ENCODE data around the gene SUSD1.
A peak's percentile ranks its signal among the peaks of the same experiment; 100 is the strongest.

SUSD1 gene

GRCh38 chr9:112170968-112171367, 4.1 kb downstream of the SUSD1 start:
- no peak for DNase-seq (ENCODE audit: low read depth)
- no peaks in the 10 kb centered on the region for H3K9me3 ChIP-seq (ENCODE audit: control insufficient read depth, low read length)
- no peak overlapping the region for H3K4me3 ChIP-seq (ENCODE audit: low read length)
- no peak overlapping the region for H3K9ac ChIP-seq (ENCODE audit: low read length)
- peaks cover 24% of the 10 kb centered on the region for H3K4me1 ChIP-seq (ENCODE audit: control insufficient read depth, insufficient read depth, low read length)
- H3K27me3 ChIP-seq (replicated peaks; ENCODE audit: control insufficient read depth, insufficient read depth, low read length), result no peaks in the 10 kb centered on the region
- H3K36me3 ChIP-seq (ENCODE audit: control insufficient read depth, insufficient read depth, low read length, severe bottlenecking), result no peaks in the 10 kb centered on the region

DNA sequence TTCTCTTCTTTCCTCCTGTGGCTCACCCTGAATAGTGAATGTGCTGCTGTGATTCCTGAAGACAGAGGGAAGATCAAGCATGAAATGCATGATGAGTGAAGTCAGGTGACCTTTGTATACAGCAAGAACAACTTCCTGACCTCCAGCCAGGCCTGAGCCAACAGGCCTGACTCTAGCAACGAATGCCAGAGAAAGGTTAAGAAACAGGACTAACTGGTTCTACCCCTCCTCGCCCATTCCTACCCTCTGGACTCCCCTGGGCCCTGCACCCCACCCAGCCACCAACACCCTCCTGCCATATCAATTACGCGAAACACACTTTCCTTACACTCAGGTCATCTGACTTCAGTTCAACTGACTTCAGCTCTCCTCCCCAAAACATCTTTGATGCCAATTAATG, 4.9 kb downstream of the SUSD1 start:
- DNase-seq (ENCODE audit: low read depth), result no peak
- H3K36me3 ChIP-seq (ENCODE audit: control insufficient read depth, insufficient read depth, low read length, severe bottlenecking), result no peaks in the 10 kb centered on the region
- H3K4me1 ChIP-seq (ENCODE audit: control insufficient read depth, insufficient read depth, low read length), result peaks cover 29% of the 10 kb centered on the region
- no peaks in the 10 kb centered on the region for H3K27me3 ChIP-seq (replicated peaks; ENCODE audit: control insufficient read depth, insufficient read depth, low read length)
- H3K9me3 ChIP-seq (ENCODE audit: control insufficient read depth, low read length), result no peaks in the 10 kb centered on the region
- H3K9ac ChIP-seq (ENCODE audit: low read length), result no peak overlapping the region
- no peak overlapping the region for H3K4me3 ChIP-seq (ENCODE audit: low read length)

- Histone ChIP-seq H3K9ac (ENCODE audit: low read length) (no peak overlapping the region), H3K4me1 (ENCODE audit: control insufficient read depth, insufficient read depth, low read length) (peaks cover 27% of the 10 kb centered on the region), H3K4me3 (ENCODE audit: low read length) (no peak overlapping the region), H3K9me3 (ENCODE audit: control insufficient read depth, low read length) (no peaks in the 10 kb centered on the region), H3K27me3 (replicated peaks; ENCODE audit: control insufficient read depth, insufficient read depth, low read length) (no peaks in the 10 kb centered on the region), H3K36me3 (ENCODE audit: control insufficient read depth, insufficient read depth, low read length, severe bottlenecking) (no peaks in the 10 kb centered on the region)
- DNase-seq (ENCODE audit: low read depth), result no peak
Measured at GRCh38 chr9:112169368-112169767, 5.7 kb downstream of the SUSD1 start.

- Histone ChIP-seq H3K9me3 (ENCODE audit: control insufficient read depth, low read length) (no peaks in the 10 kb centered on the region), H3K4me3 (ENCODE audit: low read length) (no peak overlapping the region), H3K4me1 (ENCODE audit: control insufficient read depth, insufficient read depth, low read length) (peaks cover 23% of the 10 kb centered on the region), H3K27me3 (replicated peaks; ENCODE audit: control insufficient read depth, insufficient read depth, low read length) (no peaks in the 10 kb centered on the region), H3K36me3 (ENCODE audit: control insufficient read depth, insufficient read depth, low read length, severe bottlenecking) (no peaks in the 10 kb centered on the region), H3K9ac (ENCODE audit: low read length) (no peak overlapping the region)
- DNase-seq (ENCODE audit: low read depth), result no peak
Measured at GRCh38 chr9:112168197-112168596, 6.9 kb downstream of the SUSD1 start.

DNA sequence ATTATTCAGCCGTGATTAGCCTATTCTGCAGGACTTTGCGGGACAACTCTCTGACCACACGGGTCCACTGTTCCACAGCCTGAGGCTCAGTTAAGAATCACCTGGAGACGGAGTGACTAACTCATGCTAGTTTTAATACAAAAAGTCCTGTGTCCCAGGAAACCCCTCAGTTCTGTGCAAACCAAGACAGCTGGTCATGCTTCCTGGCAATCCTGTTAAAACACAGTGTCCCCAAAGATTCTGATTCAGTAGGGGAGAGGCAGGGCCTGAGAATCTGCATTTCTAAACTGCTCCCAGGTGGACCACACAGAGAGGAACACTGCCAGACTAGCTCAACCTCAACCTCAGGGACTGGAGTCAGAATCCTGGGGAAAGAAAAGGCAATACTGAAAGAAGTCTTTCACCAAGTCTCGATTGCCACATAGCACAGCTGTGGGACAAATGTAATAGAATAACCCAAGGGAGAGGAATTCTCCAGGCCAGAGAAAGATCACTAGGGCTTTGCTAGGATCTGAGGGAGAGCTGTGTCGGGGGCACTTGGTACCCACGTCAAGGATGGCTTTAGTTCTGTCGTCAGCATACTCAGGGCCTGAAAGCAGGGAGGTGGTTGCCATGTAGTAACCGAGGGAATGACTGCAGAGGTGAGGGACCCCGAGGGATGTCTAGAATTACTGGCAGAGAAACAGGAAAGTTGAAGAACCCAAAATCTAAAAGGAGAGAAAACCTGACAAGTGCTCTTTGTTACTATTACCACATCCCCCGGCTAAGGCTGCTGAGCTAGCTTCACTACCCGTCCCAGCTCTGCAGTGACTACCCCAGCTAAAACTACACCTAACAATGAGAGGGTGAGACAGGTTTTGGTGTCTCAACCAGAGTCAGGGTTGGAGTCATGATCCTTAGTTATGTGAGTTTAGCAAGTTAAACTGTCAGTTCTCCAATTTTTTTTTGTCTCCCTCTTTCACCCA, 8.6 kb downstream of the SUSD1 start:
- H3K9ac ChIP-seq (ENCODE audit: low read length), result no peak overlapping the region
- H3K4me1 ChIP-seq (ENCODE audit: control insufficient read depth, insufficient read depth, low read length), result peaks cover 23% of the 10 kb centered on the region
- H3K9me3 ChIP-seq (ENCODE audit: control insufficient read depth, low read length), result no peaks in the 10 kb centered on the region
- no peaks in the 10 kb centered on the region for H3K27me3 ChIP-seq (replicated peaks; ENCODE audit: control insufficient read depth, insufficient read depth, low read length)
- peak overlapping the region; percentile 43 for H3K4me3 ChIP-seq (ENCODE audit: low read length)
- H3K36me3 ChIP-seq (ENCODE audit: control insufficient read depth, insufficient read depth, low read length, severe bottlenecking), result no peaks in the 10 kb centered on the region
- peak; percentile 76 for DNase-seq (ENCODE audit: low read depth)

DNA sequence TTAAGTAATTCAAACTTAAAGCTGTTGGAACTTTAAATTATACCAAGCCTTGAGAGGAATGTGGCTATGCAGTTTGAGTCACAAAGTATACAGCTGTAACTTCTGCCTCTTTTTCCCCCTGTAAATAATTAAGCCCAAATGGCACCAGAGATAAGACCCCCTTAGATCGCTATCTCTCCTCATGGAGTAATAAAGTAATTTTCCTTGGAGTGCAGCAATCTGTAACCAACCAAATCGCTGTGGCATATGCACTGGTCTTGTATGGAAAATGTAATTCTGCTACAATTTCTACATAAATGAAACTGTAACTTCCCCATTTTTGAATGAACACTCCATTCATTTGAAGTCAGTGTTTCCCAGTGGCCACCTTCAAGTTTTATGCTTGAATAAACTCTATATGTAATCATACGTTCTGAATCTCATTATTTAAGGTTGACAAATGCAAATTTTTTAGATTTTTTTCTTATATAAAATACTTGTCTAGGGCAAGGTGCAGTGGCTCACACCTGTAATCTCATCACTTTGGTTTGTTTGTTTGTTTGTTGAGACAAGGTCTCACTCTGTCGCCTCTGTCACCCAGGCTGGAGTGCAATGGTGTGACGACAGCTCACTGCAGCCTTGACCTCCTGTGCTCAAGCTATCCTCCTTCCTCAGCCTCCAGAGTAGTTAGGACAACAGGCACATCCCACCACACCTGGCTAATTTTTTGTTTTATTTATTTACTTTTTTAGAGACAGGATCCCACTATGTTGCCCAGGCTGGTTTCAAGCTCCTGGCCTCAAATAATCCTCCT, 12.3 kb downstream of the SUSD1 start:
- DNase-seq (ENCODE audit: low read depth), result no peak
- Histone ChIP-seq H3K9me3 (ENCODE audit: control insufficient read depth, low read length) (no peaks in the 10 kb centered on the region), H3K4me1 (ENCODE audit: control insufficient read depth, insufficient read depth, low read length) (peaks cover 18% of the 10 kb centered on the region), H3K9ac (ENCODE audit: low read length) (no peak overlapping the region), H3K4me3 (ENCODE audit: low read length) (no peak overlapping the region), H3K36me3 (ENCODE audit: control insufficient read depth, insufficient read depth, low read length, severe bottlenecking) (no peaks in the 10 kb centered on the region), H3K27me3 (replicated peaks; ENCODE audit: control insufficient read depth, insufficient read depth, low read length) (no peaks in the 10 kb centered on the region)

DNA sequence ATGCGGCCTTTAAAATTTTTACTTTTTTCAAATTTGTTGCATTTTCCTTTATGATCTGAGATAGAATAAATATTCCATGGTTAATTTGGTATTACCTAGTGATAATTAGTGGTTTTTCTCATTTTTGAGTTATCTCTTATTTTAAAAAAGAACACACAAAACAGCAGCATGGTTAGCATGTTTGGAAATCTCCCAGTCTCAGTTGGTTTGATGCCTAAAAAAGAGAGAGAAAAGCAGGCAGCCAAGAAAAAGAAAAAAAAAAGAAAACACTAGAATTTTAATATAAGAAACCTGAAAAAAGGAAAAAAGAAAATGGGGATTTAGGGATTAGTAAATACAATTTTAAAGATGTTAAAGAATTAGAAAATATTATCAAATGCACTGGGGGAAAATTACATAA, 15.3 kb downstream of the SUSD1 start:
- DNase-seq (ENCODE audit: low read depth), result no peak
- no peaks in the 10 kb centered on the region for H3K27me3 ChIP-seq (replicated peaks; ENCODE audit: control insufficient read depth, insufficient read depth, low read length)
- H3K4me3 ChIP-seq (ENCODE audit: low read length), result no peak overlapping the region
- H3K4me1 ChIP-seq (ENCODE audit: control insufficient read depth, insufficient read depth, low read length), result peaks cover 11% of the 10 kb centered on the region
- H3K9ac ChIP-seq (ENCODE audit: low read length), result no peak overlapping the region
- H3K9me3 ChIP-seq (ENCODE audit: control insufficient read depth, low read length), result no peaks in the 10 kb centered on the region
- H3K36me3 ChIP-seq (ENCODE audit: control insufficient read depth, insufficient read depth, low read length, severe bottlenecking), result no peaks in the 10 kb centered on the region

DNA sequence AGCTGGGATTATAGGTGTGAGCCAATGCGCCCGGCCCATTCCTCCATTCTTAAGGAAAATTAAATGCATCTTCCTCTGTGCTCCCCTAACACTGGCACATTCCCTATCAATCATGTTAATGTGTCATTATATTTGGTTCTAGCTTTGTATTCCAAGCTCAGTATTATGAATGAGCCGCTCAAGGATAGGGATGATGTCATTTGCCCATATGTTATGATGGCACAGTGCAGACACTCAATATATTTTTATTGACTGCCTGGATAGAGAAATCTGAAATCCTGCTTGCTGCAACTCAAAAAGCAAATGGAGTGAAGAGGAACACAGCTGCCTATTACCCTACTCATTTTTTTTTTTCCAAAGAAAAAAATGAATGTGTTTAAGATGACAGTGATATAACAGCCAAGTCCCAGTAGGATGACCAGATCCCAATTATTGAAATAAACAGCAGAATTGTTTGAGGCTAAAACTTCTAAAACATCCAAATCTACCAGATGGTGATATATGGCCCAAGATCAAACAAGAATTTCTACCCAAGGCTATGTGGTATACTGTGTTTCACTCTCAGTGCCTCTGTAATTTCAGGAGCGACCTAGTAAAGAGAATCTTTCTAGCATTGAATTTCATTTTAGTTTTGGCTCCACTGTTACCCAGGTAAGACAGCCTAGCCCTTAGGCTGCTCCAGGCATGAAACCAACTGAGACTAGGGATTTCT, 16.3 kb downstream of the SUSD1 start:
- Histone ChIP-seq H3K9ac (ENCODE audit: low read length) (no peak overlapping the region), H3K36me3 (ENCODE audit: control insufficient read depth, insufficient read depth, low read length, severe bottlenecking) (no peaks in the 10 kb centered on the region), H3K9me3 (ENCODE audit: control insufficient read depth, low read length) (no peaks in the 10 kb centered on the region), H3K27me3 (replicated peaks; ENCODE audit: control insufficient read depth, insufficient read depth, low read length) (no peaks in the 10 kb centered on the region), H3K4me1 (ENCODE audit: control insufficient read depth, insufficient read depth, low read length) (peaks cover 11% of the 10 kb centered on the region), H3K4me3 (ENCODE audit: low read length) (no peak overlapping the region)
- DNase-seq (ENCODE audit: low read depth), result no peak

GRCh38 chr9:112157961-112158360, 17.1 kb downstream of the SUSD1 start:
- no peak for DNase-seq (ENCODE audit: low read depth)
- H3K4me1 ChIP-seq (ENCODE audit: control insufficient read depth, insufficient read depth, low read length), result peaks cover 11% of the 10 kb centered on the region
- H3K9ac ChIP-seq (ENCODE audit: low read length), result no peak overlapping the region
- H3K9me3 ChIP-seq (ENCODE audit: control insufficient read depth, low read length), result no peaks in the 10 kb centered on the region
- H3K4me3 ChIP-seq (ENCODE audit: low read length), result no peak overlapping the region
- no peaks in the 10 kb centered on the region for H3K27me3 ChIP-seq (replicated peaks; ENCODE audit: control insufficient read depth, insufficient read depth, low read length)
- H3K36me3 ChIP-seq (ENCODE audit: control insufficient read depth, insufficient read depth, low read length, severe bottlenecking), result no peaks in the 10 kb centered on the region

- Histone ChIP-seq H3K4me1 (ENCODE audit: control insufficient read depth, insufficient read depth, low read length) (peaks cover 11% of the 10 kb centered on the region), H3K9ac (ENCODE audit: low read length) (no peak overlapping the region), H3K9me3 (ENCODE audit: control insufficient read depth, low read length) (no peaks in the 10 kb centered on the region), H3K36me3 (ENCODE audit: control insufficient read depth, insufficient read depth, low read length, severe bottlenecking) (no peaks in the 10 kb centered on the region), H3K4me3 (ENCODE audit: low read length) (no peak overlapping the region), H3K27me3 (replicated peaks; ENCODE audit: control insufficient read depth, insufficient read depth, low read length) (no peaks in the 10 kb centered on the region)
- DNase-seq (ENCODE audit: low read depth), result no peak
Measured at GRCh38 chr9:112157087-112157486, 18.0 kb downstream of the SUSD1 start.

DNA sequence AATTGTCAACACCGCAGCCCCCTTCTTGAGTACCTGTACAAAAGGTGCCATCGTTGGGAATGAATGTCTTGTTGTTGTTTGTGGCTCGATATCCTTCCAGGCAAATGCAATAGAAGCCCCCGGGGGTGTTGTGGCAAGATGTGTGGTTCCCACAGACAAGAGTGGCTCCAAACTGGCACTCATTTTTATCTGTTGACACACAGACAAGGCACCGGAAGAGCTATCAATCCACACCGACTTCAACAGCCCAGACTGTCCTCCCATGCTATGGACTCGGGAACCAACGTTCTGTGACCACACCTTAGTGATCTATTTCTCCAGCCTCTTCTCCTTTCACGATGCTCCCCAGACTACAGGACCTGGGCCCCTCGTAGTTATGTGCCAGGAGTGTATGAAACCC, 25.9 kb downstream of the SUSD1 start:
- no peaks in the 10 kb centered on the region for H3K36me3 ChIP-seq (ENCODE audit: control insufficient read depth, insufficient read depth, low read length, severe bottlenecking)
- no peak for DNase-seq (ENCODE audit: low read depth)

More for the DNA sequence above, 25.9 kb downstream of the SUSD1 start:
- H3K9me3 ChIP-seq (ENCODE audit: control insufficient read depth, low read length), result no peaks in the 10 kb centered on the region
- H3K9ac ChIP-seq (ENCODE audit: low read length), result no peak overlapping the region
- no peaks in the 10 kb centered on the region for H3K27me3 ChIP-seq (replicated peaks; ENCODE audit: control insufficient read depth, insufficient read depth, low read length)
- H3K4me3 ChIP-seq (ENCODE audit: low read length), result no peak overlapping the region
- no peaks in the 10 kb centered on the region for H3K4me1 ChIP-seq (ENCODE audit: control insufficient read depth, insufficient read depth, low read length)

Measured in adipocyte (in vitro differentiated cells).